Loucy (cell line): ENCODE results near the gene TLE3.

Source experiments
- CTCF ChIP-seq: fragments of 200-600 bp; sonication (generic); conservative IDR thresholded peaks from 2 replicates; pipeline ENCODE4 v1.5.1; 2014; ENCODE audit warnings: mild to moderate bottlenecking, antibody characterized with exemption, low read length
- EZH2phosphoT487 ChIP-seq: fragments of 200-600 bp; IDR thresholded peaks from 2 replicates; pipeline ENCODE4 v1.6.1; 2018; ENCODE audit warnings: antibody characterized with exemption, mild to moderate bottlenecking, moderate library complexity, borderline replicate concordance

DNA sequence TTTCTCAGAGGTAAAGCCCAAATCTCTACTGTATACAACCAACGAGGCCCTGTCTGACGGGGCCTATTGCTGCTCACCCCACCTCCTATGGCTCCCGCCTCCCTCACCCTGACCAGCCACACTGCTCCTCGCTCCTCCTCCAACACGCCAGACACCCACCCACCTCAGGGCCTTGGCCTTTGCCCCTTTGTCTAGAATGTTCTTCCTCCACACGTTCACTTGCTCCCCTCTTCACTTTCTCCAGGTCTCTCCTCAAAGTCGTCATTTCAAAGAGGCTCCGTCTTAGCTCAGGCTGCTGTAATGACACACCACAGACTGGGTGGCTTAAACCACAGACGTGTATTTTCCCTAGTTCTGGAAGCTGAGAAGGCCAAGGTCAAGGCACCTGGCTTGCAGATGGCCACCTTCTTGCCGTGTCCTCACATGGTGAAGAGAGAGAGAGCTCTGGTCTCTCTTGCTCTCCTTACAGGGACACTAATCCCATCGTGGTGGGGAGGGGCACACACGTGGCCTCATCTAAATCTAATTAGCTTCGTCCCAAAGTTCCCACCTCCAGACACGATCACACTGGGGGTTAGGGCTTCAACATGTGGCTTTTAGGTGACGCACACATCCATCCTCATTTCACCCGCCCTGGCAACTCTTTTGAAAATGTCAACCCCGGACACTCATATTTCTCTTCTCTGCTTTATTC lies 98.2 kb downstream of the TLE3 start:
- TF ChIP-seq CTCF (no peak), EZH2phosphoT487 (no peak)
